HepG2 (cell line): ENCODE data around the gene ZBP1.

Experiments
- BORCS8-MEF2B ChIP-seq: sonication (generic); formaldehyde crosslinking; IDR thresholded peaks from 2 replicates; pipeline ENCODE4 v1.8.0; 2022; ENCODE audit warnings: mild to moderate bottlenecking, missing genetic modification reagents
- DMAP1 ChIP-seq: IDR thresholded peaks from 2 replicates; pipeline ENCODE4 v1.6.1; 2016
- TAF1 ChIP-seq: sonication (generic); formaldehyde crosslinking; IDR thresholded peaks from 2 replicates; pipeline ENCODE4 v1.4.0; 2020; ENCODE audit warnings: missing genetic modification reagents
- ZNF556 ChIP-seq: sonication (generic); formaldehyde crosslinking; IDR thresholded peaks from 2 replicates; pipeline ENCODE4 v1.4.0; 2020; ENCODE audit warnings: mild to moderate bottlenecking, missing genetic modification reagents, borderline replicate concordance

- TF ChIP-seq TAF1 (CRISPR knock-in tag) (no peak), ZNF556 (CRISPR knock-in tag) (no peak), DMAP1 (CRISPR knock-in tag) (no peak), BORCS8-MEF2B (no peak)
Measured at GRCh38 chr20:57667924-57668782, 47.9 kb upstream of the ZBP1 start.
